GM18499 (cell line): ENCODE results near the gene MSRB2.

Experiments used
- ATAC-seq: cut with Tn5 transposase; IDR thresholded peaks from one replicate; pipeline ENCODE4 v1.9.1; 2021; ENCODE audit warnings: moderate number of reproducible peaks; ENCODE audit not compliant: insufficient read depth, unreplicated experiment

MSRB2 gene

DNA sequence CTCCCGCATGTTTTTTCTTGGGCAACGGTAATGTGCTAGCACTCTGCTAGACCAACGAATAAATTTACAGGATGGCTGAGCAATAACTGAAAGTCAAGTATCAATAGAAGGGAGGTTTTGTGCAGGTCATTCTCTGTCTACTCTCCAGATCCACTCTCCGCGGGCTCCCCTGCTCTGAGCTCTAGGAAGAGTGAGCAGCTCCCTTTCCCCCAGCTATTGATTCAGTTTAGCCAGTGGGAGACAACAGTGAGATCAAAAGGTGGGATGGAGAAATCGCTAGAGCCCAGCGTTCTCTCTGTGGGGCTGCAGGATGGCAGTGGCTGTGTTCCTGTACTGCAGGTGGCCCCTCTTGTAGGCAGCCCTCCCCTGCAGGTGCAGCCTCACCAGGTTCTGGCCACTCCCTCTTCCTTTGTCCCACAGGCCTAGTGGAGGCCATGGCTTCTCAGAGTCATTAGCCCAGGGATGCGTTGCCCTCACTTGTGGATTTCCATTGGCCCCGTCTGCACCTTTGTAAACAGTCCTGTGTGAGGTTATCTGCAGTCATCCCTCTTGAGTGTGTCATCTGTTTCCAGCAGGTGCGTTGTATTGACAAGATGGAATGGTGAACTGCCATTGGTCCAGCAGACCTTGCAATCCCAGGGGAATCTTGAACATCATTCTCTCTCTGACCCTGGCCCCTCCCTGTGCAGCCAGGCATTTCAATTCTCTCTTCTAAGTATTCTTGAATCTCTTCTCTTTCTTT is 11.1 kb downstream of the MSRB2 start:
- ATAC-seq = no peak

DNA sequence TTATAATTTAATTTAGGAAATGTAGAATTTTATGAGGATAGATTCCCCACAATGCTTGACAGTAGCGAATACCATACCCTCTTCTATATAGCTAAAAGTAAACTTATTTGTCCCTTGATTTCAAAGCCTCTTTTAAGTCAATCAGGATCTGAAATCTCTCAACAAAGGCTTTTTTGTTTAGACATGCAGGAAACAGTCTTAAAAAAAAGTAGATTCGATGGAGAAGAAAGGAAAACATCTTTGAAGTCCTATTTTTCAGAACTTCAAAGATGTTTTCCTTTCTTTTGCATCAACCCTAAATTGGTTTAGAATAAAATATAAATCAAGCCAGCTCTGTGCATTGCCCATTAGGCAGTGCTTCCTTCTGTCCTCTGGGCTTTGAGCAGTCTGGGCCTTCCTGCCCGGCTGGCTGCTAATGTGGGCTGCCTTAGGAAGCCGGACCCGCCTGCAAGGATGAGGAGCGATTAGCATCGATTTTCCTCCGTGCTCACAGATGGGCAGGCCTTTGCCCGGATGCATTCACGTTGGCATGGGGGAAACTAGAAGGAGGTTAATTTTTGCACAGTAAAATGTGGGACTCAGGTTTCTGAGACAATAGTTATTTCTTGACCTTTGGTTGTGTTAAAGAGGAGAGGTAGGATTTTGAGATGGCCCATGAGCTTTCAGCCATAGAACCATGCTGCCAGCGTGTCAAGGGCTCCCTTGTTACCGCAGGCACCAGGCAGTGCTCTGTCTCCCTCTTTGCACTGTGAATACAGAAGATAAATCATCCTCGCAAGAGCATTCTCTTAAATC is 15.5 kb downstream of the MSRB2 start:
- ATAC-seq = no peak

DNA sequence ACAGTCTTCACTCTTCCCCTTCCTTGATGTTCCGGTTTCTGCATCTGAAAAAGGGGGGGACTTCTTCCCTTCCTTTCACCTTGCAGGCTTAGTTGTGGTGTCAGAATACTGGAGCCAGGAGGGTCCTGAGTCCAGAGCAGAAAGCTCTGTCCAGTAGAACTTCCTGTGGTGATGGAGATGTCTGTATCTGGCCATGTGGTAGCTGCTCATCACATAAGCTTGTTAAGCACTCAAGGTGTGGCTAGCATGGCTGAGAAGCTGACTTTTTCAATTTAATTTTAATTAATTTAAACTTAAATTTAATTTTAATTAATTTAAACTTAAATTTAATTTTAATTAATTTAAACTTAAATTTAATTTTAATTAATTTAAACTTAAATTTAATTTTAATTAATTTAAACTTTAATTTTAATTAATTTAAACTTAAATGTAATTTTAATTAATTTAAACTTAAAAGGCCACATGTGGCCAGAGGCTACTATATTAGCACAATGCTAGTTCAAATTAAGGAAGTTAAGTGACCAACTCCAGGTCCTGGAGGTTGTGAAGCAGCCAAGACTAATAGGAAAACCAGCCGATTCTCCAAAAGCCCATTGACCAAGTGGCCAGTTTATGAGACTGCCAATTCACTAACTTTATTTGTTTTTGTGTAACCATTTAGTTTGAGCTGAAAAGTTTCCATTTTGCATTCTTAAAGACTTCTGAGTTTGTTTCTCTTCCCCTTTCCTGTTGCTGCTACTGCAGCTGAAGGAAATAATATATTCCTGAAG is 16.3 kb downstream of the MSRB2 start:
- ATAC-seq = no peak

DNA sequence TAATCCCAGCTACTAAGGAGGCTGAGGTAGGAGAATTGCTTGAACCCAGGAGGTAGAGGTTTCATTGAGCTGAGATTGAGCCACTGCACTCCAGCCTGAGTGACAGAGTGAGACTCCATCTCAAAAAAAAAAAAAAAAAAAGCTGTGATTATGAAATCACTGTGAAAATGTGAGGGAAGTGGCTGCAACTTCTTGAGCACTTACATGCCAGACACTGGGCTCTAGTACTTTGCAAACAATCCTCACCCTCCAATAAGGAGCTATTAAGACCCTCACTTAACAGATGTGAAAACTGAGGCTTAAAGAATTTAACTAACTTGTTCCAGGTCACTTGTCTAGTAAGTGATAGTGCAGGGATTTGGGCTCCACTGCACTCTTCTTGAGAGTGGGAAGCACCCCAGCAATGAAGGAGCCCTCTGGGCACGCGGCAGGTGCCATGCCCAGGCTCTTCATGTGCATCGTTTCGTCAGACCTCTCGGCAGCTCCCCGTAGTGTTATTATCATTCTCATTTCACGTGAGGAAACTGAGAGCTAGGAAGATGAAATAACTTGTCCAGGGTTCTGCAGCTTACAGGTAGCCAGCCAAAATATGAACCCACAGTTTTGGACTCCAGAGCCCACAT is 19.0 kb downstream of the MSRB2 start:
- ATAC-seq = no peak

DNA sequence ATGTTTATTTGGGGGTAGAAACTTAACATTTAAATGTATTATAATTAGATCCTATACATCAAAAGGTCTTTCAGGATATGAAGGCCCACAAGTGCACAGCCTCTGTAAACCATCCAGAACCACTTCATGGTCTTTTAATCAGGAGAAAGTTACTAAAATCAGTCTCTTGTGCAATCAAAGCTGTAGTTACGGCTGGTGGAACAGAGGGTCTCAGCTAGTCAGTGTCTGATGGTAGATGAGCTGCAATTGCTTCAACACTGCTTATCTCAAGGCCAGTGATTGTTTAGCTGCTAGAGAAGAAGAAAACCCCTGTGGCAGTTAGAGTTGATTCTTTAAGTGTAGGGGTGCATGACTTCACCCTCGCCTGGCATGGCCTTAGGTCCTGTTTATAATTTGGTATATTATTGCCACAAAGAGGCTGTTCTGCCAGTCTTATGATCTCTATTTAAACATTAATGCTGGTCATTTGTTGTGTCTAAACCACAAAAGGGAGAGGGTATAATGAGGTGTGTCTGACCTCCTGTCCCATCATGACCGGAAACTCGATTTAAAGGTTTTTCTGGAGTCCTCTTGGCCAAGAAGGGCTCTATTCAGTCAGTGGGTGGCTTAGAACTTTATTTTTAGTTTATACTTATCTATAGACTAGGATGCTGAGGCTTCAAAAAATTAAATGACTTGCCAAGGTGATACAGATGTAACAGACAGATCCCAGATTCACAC is 21.3 kb downstream of the MSRB2 start:
- ATAC-seq = no peak

DNA sequence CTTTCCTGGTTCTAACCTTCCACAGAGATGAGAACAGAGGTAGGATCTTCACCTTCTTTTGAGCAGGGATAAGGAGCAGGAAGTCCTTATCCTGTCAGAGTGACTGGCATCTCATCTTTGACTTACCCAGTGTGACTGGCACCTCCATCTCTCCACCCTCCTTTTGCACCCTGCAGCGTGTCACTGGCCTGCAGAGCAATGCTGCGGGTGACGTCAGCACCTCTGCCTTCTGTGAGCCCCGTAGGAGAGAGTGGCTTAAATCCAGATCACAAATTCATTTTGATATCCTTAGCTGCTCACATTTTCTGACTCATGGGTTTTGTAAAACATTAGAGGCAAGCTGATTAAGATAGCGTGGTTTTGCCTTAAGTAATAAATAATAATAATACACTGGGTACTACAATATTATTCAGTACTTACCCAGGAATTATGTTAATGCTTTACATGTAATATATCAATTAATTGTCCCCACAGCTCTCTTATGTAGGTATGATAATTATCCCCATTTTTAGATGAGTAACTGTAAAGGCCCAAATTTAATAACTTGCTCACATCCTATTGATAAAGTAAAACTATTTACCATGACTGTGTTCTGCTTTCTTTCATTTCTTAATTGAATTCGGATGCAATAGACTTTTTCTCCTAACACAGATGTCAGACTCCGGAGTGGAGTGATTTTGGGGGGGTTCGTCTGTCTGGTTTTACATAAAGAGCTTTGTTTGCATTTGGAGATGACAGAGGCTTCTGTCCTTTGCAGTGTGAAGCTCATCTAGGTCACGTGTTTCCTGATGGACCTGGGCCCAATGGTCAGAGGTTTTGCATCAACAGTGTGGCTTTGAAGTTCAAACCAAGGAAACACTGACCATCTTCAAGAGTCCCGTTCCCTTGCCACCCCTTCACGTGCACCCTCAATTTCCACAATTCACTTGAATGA is 24.9 kb downstream of the MSRB2 start:
- no peak for ATAC-seq

DNA sequence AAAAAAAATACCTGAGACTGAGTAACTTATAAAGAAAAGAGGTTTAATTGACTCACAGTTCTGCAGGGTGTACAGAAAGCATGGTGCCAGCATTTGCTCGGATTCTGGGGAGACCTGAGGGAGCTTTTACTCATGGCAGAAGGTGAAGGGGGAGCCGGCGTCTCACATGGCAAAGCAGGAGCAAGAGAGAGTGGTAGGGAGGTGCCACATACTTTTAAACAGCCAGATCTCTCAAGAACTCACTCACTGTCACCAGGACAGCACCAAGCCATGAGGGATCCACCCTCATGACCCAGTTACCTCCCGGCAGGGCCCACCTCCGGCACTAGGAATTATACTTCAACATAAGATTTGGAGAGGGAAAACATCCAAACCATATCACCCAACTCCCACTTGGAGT is 25.8 kb downstream of the MSRB2 start:
- ATAC-seq = no peak

DNA sequence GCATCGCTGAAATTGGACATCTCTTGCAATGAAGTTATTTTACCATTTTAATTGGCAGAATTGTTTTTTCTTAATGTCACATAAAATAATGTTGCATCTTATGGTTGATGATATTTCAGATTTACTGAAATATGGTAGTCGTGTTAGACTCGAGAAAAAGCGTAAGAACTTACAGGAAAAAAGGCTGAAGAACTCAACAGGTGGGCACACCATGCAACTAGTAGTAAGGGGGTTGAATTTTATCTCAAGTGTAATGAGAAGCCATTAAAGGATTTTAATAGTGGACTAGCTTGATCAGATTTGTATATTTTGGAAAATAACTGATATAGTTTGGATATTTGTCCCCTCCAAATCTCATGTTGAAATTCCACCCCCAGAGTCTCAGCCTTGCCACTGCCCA is 41.1 kb downstream of the MSRB2 start:
- no peak for ATAC-seq

DNA sequence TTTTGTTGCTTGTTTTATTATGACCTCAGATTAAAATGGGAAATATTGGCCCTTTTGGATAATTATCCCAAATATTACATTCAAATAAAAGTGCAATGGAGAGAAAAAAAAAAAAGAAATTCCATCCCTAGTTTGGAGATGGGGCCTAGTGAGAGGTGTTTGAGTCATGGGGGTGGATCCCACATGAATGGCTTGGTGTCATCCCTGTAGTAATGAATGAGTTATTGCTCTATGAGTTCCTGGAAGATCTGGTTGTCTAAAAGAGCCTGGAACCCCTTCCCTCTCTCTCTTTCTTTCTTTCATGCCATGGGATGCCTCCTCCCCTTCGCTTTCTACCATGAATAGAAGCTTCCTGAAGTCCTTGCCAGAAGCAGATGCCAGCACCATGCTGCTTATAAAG is 44.3 kb downstream of the MSRB2 start:
- ATAC-seq = no peak

DNA sequence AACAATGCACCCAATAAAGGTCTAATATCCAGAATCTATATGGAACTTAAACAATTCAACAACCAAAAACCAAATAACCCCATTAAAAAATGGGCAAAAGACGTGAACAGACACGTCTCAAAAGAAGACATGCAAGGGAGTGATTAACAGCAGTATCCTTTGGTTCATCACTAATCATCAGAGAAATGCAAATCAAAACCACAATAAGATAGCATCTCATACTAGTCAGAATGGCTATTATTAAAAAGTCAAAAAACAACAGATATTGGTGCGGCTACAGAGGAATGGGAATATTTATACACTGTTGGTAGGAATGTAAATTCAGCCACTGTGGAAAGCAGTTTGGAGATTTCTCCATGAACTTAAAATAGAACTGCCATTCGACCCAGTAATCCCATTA is 46.6 kb downstream of the MSRB2 start:
- ATAC-seq = no peak

DNA sequence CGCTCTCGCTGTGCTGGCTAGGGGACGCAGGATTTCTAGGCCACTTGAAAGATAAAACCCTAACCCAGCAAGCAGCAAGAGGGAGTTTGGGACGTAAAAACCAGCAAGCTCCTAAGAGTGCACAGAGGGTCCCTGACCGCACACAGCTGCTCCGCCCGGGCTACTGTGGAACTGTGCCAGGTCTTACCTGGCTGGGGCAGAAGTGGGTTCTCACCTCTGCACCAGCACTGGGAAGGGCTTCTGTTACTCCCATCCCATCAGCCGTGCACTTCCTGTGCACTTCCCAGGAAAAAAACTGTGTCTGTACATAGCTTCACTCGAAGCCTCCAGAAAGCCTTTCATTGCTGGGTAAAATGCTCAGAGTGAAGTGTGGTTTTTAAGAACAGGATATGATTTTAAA is 50.9 kb downstream of the MSRB2 start:
- no peak for ATAC-seq

DNA sequence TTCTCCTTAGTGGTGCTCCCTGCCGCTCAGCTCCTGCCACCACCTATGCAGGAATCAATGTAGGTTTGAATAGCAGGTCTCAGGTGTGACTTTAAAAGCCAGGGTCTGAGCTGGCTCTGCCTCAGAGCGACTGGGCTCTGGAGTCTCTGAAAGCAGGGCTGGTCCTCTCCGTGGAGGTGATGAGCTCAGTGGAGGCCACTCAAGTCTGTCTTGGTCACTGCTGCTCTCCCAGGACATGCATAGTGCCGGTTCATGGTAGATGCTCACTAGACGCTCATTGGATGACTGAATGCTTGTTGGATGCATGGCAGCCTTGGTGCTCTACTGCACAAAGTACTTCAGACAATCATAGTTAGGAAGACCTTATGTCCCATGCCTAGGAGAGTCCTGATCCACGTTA is 51.7 kb downstream of the MSRB2 start:
- ATAC-seq = no peak

DNA sequence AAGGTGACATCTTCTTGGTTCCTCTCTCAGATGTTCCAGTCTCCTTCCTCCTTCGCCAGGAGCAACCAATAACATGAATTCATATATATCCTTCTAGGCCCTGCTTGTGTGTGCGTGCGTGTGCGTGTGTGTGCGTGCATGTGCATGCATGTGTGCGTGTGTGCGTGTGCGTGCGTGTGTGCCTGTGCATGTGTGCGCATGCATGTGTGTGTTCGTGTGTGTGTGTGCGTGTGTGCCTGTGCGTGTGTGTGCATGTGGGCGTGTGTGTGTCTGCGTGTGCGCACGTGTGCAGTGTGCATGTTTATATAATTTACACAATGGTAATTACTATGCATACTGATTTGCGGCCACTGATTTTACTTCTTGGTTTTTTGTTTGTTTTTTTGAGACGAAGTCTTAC is 52.8 kb downstream of the MSRB2 start:
- no peak for ATAC-seq

DNA sequence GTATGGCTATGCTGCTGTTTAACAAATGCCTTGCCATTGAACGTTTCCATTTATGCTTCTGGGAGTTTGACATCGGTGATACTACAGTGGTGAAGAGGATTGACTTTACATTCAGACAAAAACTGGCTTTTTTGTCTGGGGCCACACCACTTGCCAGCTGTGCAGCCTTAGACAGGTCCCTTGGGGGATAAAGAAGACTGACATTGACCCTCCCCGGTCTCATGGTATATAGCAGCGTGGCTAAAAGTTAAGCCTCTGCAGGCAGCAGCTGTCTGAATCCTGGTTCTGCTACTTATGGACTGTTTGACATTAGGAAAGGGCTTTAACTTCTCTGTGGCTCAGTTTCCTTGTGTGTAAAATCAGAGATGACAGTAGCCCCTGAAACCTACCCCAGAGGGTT is 54.7 kb downstream of the MSRB2 start:
- ATAC-seq = no peak

DNA sequence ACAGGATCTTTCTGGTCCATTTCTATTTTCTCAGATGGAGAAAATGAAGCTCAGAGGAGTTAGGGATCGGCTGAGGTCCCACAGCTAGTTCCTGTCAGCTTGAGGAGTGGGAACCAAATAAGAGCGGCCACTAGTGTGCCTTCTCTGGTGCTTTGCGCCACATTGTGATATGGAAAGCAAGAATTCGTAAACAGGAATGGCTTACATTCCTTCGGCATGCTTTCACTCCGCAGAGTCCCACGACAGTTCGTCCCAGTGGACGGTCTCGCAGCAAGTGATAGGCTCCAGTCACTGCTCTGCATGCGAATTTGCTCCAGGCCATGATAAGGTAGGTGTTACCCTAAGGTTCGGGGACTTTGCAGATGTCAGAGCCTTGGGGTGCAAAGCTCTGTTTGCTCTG is 55.2 kb downstream of the MSRB2 start:
- ATAC-seq = no peak

DNA sequence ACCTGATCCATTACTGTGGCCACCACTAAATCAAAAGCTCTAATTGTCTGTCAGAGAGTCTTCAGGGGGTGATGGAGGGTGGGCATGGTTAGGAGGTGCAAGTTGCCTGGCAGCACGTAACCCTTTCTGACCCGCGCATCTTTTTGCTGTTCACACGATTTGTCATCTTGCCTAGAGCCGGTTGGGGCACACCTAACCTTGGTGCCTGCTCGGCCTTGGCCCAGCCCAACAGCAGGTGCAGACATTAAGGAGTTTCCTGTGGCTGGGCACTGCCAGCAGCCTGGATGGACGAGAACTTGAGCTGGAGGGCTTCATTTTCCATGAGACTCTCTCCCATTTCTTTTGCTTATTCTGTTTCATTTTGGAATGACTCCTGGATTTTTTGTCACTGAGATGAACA is 55.7 kb downstream of the MSRB2 start:
- no peak for ATAC-seq

DNA sequence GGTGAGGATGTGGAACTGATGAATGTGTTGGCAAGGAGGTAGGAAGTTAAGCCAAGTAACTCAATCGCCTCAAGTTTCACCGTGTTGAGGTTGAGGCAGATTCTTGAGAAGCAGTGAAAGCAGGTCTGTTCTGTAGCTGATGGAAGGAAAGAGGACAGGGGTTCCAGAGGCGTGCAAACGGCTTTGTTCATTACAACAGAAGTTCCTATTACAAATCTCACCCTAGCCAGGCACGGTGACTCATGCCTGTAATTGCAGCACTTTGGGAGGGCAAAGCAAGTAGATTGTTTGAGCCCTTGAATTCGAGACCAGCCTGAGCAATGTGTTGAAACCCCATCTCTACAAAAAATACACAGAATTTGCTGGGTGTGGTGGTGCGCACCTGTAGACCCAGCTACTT is 59.8 kb downstream of the MSRB2 start:
- no peak for ATAC-seq

DNA sequence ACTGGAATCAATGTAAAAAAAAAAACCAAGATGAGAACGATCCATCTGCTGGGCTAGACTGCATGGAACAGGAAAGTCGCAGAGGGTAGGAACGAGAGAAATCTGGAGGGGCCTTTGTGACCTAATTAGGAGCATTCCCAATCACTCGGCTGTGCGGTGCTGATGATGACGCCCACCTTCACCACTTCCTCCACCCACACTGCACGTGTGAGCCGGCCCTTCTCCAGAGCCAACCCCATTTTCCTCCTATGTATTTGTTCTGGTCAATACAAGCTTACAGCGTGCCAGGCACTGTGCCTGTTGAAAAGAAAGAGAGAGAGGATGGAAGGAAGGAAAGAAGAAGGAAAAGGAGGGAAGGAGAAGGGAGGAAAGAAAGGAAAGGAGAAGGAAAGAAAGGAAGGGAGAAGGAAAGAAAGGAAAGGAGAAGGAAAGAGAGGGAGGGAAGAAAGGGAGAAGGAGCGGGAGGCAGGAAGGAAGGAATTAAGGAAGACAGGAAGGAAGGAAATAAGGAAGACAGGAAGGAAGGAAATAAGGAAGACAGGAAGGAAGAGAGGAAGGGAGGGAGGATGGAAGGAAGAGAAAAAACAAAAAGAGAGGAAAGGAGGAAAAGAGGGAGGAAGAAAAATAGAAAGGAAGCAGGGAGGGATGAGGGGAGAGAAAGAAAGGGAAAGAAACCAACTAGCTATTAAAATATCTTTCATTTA is 61.2 kb downstream of the MSRB2 start:
- no peak for ATAC-seq
